ENCODE measurements around the gene C1S. TPM values are rescaled to one million over a fixed set of nuclear protein-coding genes. Genes with fewer than 3 reads are reported as not detected.

The C1S gene
- total and polyA plus RNA-seq, 9 of the 15 experiments (the other 6 are each of a cell fraction or from before 2014, with no cell fraction given), result 0.08 to 0.84 (median 0.27) TPM

GRCh38 chr12:7018350-7019042 lies 42.0 kb upstream of the C1S start, which contains the start of gene LPCAT3 (continued):
- TF ChIP-seq, protein P1, sequence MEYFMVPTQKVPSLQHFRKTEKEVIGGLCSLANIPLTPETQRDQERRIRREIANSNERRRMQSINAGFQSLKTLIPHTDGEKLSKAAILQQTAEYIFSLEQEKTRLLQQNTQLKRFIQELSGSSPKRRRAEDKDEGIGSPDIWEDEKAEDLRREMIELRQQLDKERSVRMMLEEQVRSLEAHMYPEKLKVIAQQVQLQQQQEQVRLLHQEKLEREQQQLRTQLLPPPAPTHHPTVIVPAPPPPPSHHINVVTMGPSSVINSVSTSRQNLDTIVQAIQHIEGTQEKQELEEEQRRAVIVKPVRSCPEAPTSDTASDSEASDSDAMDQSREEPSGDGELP (CRISPR knock-in tag; IDR thresholded peaks at IDR 0.05; ENCODE audit: borderline replicate concordance), result peak; percentile 78
- TF ChIP-seq ZC3H8 (IDR thresholded peaks at IDR 0.05) (no peak), EHMT2 (IDR thresholded peaks at IDR 0.05) (no peak), YBX1 (IDR thresholded peaks at IDR 0.05) (no peak), RCOR1 (IDR thresholded peaks at IDR 0.05; ENCODE audit: borderline replicate concordance in 1 of 2, low read depth in 2 of 2, low read length in 2 of 2) (peak in 1 of 2 experiments; percentile 32; a peak in 1 of 4 replicates), PURB (CRISPR knock-in tag; IDR thresholded peaks at IDR 0.05; ENCODE audit: low read depth) (no peak), HMGN3 (IDR thresholded peaks at IDR 0.05; ENCODE audit: borderline replicate concordance, extremely low read depth, insufficient read length, low read depth, low read length) (peak; percentile 57), SMARCA5 (IDR thresholded peaks at IDR 0.05) (no peak), LCOR (CRISPR knock-in tag; IDR thresholded peaks at IDR 0.05) (no peak; the same call in 1 of the 2 replicates), MYC (IDR thresholded peaks at IDR 0.05; ENCODE audit: low read depth, low read length) (peak; percentile 42), MYC (CRISPR knock-in tag; IDR thresholded peaks at IDR 0.05; ENCODE audit: borderline replicate concordance, low read depth) (no peak), EP400 (IDR thresholded peaks at IDR 0.05) (0 out of 2 replicates have a peak, but pooled peaks have one; percentile 36), ZNF140 (CRISPR knock-in tag; IDR thresholded peaks at IDR 0.05) (no peak), HSF4 (CRISPR knock-in tag; IDR thresholded peaks at IDR 0.05; ENCODE audit: borderline replicate concordance) (no peak)
- TF ChIP-seq, protein P2, sequence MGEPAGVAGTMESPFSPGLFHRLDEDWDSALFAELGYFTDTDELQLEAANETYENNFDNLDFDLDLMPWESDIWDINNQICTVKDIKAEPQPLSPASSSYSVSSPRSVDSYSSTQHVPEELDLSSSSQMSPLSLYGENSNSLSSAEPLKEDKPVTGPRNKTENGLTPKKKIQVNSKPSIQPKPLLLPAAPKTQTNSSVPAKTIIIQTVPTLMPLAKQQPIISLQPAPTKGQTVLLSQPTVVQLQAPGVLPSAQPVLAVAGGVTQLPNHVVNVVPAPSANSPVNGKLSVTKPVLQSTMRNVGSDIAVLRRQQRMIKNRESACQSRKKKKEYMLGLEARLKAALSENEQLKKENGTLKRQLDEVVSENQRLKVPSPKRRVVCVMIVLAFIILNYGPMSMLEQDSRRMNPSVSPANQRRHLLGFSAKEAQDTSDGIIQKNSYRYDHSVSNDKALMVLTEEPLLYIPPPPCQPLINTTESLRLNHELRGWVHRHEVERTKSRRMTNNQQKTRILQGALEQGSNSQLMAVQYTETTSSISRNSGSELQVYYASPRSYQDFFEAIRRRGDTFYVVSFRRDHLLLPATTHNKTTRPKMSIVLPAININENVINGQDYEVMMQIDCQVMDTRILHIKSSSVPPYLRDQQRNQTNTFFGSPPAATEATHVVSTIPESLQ (CRISPR knock-in tag; IDR thresholded peaks at IDR 0.05), result no peak

All from K562 (cell line).